ENCODE measurements around the gene TPR.

Gene TPR

DNA sequence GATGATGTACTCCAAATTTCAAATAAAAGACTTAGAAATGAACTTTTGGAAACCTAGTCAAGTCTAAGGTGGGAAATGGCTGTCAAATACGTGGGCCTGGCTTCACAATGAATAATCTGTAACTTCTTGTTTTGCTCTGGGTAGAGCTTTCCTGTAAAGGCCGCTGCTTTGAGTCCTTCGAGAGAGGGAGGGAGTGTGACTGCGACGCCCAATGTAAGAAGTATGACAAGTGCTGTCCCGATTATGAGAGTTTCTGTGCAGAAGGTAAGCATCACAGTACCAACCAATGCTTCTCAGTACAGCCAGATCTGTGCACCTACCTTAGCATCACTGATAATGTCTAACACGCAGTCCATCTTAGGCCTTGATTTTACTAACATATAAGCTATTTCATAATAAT lies 73.6 kb downstream of the TPR start:
- DNase-seq (ENCODE audit: low read depth in 2 of 2) = no peak
- H3K4me3 ChIP-seq (replicated peaks in 1 of 2; ENCODE audit: low read depth in 2 of 2, low read length in 2 of 2) = no peak overlapping the region
- TF ChIP-seq, protein P1, sequence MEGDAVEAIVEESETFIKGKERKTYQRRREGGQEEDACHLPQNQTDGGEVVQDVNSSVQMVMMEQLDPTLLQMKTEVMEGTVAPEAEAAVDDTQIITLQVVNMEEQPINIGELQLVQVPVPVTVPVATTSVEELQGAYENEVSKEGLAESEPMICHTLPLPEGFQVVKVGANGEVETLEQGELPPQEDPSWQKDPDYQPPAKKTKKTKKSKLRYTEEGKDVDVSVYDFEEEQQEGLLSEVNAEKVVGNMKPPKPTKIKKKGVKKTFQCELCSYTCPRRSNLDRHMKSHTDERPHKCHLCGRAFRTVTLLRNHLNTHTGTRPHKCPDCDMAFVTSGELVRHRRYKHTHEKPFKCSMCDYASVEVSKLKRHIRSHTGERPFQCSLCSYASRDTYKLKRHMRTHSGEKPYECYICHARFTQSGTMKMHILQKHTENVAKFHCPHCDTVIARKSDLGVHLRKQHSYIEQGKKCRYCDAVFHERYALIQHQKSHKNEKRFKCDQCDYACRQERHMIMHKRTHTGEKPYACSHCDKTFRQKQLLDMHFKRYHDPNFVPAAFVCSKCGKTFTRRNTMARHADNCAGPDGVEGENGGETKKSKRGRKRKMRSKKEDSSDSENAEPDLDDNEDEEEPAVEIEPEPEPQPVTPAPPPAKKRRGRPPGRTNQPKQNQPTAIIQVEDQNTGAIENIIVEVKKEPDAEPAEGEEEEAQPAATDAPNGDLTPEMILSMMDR (IDR thresholded peaks at IDR 0.05; ENCODE audit: low read depth, low read length) = no peak

DNA sequence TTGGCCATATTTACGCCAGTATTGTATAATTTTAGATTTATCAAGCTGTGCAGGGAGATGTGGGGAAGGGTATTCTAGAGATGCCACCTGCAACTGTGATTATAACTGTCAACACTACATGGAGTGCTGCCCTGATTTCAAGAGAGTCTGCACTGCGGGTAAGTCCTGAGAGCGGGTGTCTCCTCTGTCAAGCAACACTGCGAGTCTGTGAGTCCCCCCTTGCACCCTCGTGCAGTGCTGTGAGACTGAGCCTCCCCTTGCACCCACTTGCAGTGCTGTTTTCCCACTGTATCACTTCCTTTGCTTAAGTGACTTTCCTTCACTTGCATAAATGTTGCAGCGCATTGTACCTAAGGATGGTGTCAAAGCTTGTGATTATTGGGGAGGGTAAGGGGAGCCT lies 75.0 kb downstream of the TPR start:
- H3K4me3 ChIP-seq (replicated peaks in 1 of 2; ENCODE audit: low read depth in 2 of 2, low read length in 2 of 2) = no peak overlapping the region
- TF ChIP-seq, protein P1 (IDR thresholded peaks at IDR 0.05; ENCODE audit: low read depth, low read length) = no peak
- DNase-seq (ENCODE audit: low read depth in 2 of 2) = no peak

DNA sequence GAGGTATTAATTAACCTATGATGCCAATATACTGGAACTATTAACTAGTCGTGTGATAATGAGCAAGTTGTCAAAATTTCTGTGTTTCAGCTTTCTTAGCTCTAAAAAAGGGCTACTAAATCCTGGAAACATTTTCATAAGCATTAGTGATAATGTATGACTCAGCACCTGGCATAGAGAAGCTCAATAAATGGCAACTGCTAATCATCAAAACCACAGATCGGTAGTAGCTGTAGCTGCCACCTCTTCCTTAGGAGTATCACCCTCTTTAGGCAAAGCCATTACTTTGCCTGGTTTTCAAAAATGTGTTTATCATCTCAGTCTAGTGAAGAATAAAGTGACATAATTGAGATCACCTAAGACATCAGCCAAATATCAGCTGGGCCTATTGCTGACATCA lies 75.5 kb downstream of the TPR start:
- TF ChIP-seq, protein P1 (IDR thresholded peaks at IDR 0.05; ENCODE audit: low read depth, low read length) = no peak
- H3K4me3 ChIP-seq (replicated peaks in 1 of 2; ENCODE audit: low read depth in 2 of 2, low read length in 2 of 2) = no peak overlapping the region
- DNase-seq (ENCODE audit: low read depth in 2 of 2) = no peak

DNA sequence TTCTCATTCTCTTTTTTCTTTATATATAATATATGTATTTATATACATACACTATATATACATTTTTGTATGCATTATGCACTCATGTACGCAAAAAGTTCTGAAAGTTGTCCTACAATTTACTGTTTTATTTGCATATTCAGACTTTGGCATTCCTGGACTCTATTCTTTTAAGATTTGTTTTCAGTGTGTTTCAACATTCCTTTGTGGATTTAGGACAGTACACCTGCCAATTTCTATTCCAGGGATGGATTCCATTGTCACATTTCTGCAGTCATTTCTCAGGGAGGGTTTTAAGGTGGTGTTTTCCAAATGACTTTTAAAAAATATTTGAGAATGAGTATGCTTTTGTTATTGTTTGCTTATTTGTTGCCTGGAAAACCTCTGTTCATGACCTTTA lies 76.2 kb downstream of the TPR start:
- DNase-seq (ENCODE audit: low read depth in 2 of 2) = no peak
- H3K4me3 ChIP-seq (replicated peaks in 1 of 2; ENCODE audit: low read depth in 2 of 2, low read length in 2 of 2) = no peak overlapping the region
- TF ChIP-seq, protein P1 (IDR thresholded peaks at IDR 0.05; ENCODE audit: low read depth, low read length) = no peak

DNA sequence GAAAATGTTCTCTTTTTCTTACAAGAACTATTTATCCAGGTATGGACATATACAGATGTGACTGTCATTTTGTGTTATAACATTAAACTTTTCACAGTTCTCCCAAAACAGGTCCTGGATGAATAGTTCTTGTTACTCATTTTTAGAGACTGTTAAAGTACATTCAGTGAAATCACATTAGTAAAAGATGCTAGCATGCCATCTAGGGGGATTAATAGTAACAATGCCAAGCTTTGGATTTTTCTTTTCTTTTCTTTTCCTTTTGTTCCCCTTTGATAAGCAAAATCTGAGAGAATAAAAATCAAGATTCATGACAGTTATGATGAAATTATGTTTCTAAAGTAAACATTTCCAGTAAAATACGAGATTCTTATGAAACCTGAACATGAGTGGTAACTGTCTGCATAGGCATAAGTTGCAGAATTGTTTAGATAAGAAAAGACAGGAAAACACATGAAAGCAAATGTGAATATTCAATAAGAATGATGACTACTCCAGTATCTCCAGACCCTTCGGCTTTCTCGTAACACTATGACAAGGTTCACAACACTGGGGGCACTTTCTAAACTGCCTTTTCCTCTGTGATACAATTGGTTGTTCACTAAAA lies 77.5 kb downstream of the TPR start:
- TF ChIP-seq, protein P1 (IDR thresholded peaks at IDR 0.05; ENCODE audit: low read depth, low read length) = no peak
- H3K4me3 ChIP-seq (replicated peaks in 1 of 2; ENCODE audit: low read depth in 2 of 2, low read length in 2 of 2) = no peak overlapping the region
- peak in 1 of 2 donors; percentile 3 for DNase-seq (ENCODE audit: low read depth in 2 of 2)

DNA sequence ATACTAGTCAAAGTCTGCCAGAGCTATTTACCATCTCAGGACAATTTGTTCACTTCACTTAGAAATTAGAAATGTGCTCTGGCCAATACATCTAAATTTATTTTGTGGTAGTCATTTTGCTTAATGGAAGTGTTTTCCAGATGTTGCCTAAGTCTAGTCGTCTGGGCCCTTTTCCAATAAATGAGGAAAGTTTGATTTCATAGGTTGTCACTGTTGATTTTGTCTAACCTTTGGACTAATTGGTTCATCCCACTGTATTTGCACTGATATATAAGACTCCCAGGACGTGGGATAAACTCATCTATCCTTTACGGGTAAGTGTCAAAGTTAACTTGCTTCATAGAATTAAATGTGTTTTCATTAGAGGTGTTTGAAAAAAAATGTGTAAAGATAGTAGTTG lies 79.1 kb downstream of the TPR start, which contains the start of gene PRG4:
PRG4 (plus strand) TSS at position 300 of the 400 bp plus-strand sequence.
- peak; percentile 44 to 74 for DNase-seq (ENCODE audit: low read depth in 2 of 2)
- TF ChIP-seq, protein P1 (IDR thresholded peaks at IDR 0.05; ENCODE audit: low read depth, low read length) = no peak
- no peak within 1 kb of the TSS for H3K4me3 ChIP-seq (replicated peaks in 1 of 2; ENCODE audit: low read depth in 2 of 2, low read length in 2 of 2)

DNA sequence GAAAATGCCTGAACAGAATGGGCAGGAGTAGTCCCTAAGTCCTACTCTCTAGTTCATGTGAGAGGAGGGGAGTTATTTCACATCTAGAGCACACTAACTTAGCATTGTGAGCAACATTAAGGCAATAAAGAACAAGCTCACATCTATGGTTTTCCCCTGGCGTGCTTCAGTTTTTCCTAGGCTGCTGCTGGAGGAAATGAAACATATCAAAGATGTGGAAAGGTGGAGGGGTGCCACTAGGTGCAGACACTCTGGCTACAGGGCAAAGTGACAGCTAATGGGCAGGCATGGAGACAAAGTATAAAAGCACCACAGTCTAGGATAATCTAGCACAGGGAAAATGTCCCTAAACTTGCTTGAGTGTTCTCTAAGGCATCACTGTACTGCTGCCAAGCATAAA lies 82.2 kb downstream of the TPR start:
- no peak overlapping the region for H3K4me3 ChIP-seq (replicated peaks in 1 of 2; ENCODE audit: low read depth in 2 of 2, low read length in 2 of 2)
- no peak for DNase-seq (ENCODE audit: low read depth in 2 of 2)
- TF ChIP-seq, protein P1 (IDR thresholded peaks at IDR 0.05; ENCODE audit: low read depth, low read length) = no peak
